Tibial artery (tissue), 4 donors: ENCODE measurements around the gene SH3PXD2B.

ENCODE experiments used
- DNase-seq, 2 donors: peaks; one replicate each; pipeline ENCODE4 v3.0.0-alpha.2; 2019
- H3K27ac ChIP-seq, 2 donors: fragments of 200-600 bp; sonication (generic) in 1 of 2; 1 replicate in 1 of 2; 2 replicates in 1 of 2; pipeline ENCODE4 v1.5.1; 2018 to 2019; ENCODE audit warnings: mild to moderate bottlenecking in 1 of 2
- H3K27me3 ChIP-seq, 2 donors: fragments of 200-600 bp; sonication (generic) in 1 of 2; one replicate each; pipeline versions ENCODE4 v1.5.1 to v1.6.0; 2016 to 2019
- H3K36me3 ChIP-seq, 3 donors: fragments of 200-600 bp; sonication (generic) in 2 of 3; one replicate each; pipeline ENCODE4 v1.5.1; 2016 to 2019; ENCODE audit warnings: mild to moderate bottlenecking in 2 of 3
- H3K4me1 ChIP-seq, 4 donors: fragments of 200-600 bp; sonication (generic) in 2 of 4; 1 replicate in 3 of 4; 2 replicates in 1 of 4; pipeline ENCODE4 v1.5.1; 2016 to 2019
- H3K4me3 ChIP-seq, 2 donors: fragments of 200-600 bp; sonication (generic) in 1 of 2; 1 replicate in 1 of 2; 2 replicates in 1 of 2; pipeline ENCODE4 v1.5.1; 2018 to 2019; ENCODE audit warnings: mild to moderate bottlenecking in 2 of 2
- H3K9me3 ChIP-seq, 3 donors: fragments of 200-600 bp; sonication (generic) in 1 of 3; one replicate each; pipeline ENCODE4 v1.5.1; 2016 to 2019
- intact Hi-C: fragments of 100-400 bp; cut with DNase I; formaldehyde crosslinking; loops from one replicate; pipeline ENCODE4 v1.15.0; 2023; ENCODE audit warnings: low total_unique reads
- TF ChIP-seq, protein P1 (sequence below), 2 experiments: fragments of 200-600 bp in 1 of 2; fragments of 450-650 bp in 1 of 2; IDR thresholded peaks; one replicate each; pipeline ENCODE4 v1.5.1; 2017 to 2019; ENCODE audit warnings: antibody characterized with exemption in 2 of 2, mild to moderate bottlenecking in 1 of 2, moderate library complexity in 1 of 2

The SH3PXD2B gene

DNA sequence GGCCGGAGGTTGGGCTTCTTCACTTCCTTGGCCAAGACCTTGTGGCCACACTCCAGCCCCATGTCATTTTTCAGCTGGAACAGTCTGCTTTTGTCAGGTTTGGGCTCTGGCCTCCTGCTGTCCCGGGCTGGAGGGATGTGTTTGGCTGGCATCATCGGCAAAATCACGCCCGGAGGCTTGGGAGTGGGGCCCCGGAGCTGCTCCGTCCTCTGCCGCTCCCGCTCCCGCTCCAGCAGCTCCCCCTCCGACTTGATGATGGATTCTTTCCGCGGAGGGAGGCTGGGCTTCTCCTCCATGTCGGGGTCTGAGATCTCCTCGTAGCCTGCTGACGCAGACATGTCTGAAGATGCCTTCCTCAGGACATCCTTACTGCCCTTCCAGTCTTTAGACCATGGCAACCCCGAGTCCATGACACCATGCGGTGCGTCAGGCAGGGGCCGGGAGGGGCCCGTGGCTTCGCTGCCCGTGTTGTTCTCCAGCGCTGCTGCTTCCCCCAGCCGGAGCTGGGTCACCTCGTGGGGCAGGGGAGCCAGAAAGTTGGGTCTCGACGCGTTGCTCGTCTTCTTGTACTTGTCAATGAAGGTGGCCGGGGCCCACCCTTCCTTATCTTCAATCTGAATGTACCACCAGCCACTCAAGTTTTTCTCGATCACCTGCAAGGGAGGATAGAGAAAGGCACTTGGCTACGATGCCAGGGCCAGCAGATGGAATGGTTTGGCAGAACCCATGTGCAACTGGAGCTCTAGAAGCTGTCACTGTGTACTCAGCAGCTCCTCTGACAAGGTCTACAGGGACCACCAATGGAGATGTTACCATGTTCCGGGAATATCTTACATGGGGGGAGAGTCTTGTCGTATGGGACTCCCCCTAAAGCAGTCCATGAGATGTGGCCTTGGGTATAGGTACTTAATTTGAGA is 114.8 kb downstream of the SH3PXD2B start:
- no peak for DNase-seq
- peaks cover 43 to 98% (median 80%) of the 10 kb centered on the region in 3 donors for H3K36me3 ChIP-seq
- intact Hi-C loops: no loop called here
- H3K4me3 ChIP-seq: no peak overlapping the region
- TF ChIP-seq, protein P1, sequence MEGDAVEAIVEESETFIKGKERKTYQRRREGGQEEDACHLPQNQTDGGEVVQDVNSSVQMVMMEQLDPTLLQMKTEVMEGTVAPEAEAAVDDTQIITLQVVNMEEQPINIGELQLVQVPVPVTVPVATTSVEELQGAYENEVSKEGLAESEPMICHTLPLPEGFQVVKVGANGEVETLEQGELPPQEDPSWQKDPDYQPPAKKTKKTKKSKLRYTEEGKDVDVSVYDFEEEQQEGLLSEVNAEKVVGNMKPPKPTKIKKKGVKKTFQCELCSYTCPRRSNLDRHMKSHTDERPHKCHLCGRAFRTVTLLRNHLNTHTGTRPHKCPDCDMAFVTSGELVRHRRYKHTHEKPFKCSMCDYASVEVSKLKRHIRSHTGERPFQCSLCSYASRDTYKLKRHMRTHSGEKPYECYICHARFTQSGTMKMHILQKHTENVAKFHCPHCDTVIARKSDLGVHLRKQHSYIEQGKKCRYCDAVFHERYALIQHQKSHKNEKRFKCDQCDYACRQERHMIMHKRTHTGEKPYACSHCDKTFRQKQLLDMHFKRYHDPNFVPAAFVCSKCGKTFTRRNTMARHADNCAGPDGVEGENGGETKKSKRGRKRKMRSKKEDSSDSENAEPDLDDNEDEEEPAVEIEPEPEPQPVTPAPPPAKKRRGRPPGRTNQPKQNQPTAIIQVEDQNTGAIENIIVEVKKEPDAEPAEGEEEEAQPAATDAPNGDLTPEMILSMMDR (IDR thresholded peaks at IDR 0.05): no peak
- H3K4me1 ChIP-seq: no peaks in the 10 kb centered on the region
- H3K27me3 ChIP-seq: no peaks in the 10 kb centered on the region
- no peaks in the 10 kb centered on the region for H3K9me3 ChIP-seq
- no peak overlapping the region for H3K27ac ChIP-seq

GRCh38 chr5:172336676-172337285 is 117.5 kb downstream of the SH3PXD2B start:
- intact Hi-C loops: no loop called here
- TF ChIP-seq, protein P1 (IDR thresholded peaks at IDR 0.05): no peak

GRCh38 chr5:172336264-172336663 is 118.1 kb downstream of the SH3PXD2B start:
- intact Hi-C loops: no loop called here
- Histone ChIP-seq H3K27me3 (no peaks in the 10 kb centered on the region), H3K36me3 (peaks cover 21 to 77% (median 55%) of the 10 kb centered on the region in 3 donors), H3K27ac (no peak overlapping the region), H3K9me3 (no peaks in the 10 kb centered on the region), H3K4me3 (no peak overlapping the region), H3K4me1 (no peaks in the 10 kb centered on the region)
- DNase-seq: no peak
- TF ChIP-seq, protein P1 (IDR thresholded peaks at IDR 0.05): no peak

More at GRCh38 chr5:172336676-172337285, 117.5 kb downstream of the SH3PXD2B start:
- Histone ChIP-seq H3K9me3 (no peaks in the 10 kb centered on the region), H3K4me3 (no peak overlapping the region), H3K4me1 (no peaks in the 10 kb centered on the region), H3K36me3 (peaks cover 24 to 83% (median 61%) of the 10 kb centered on the region in 3 donors), H3K27me3 (no peaks in the 10 kb centered on the region), H3K27ac (no peak overlapping the region)
- no peak for DNase-seq

DNA sequence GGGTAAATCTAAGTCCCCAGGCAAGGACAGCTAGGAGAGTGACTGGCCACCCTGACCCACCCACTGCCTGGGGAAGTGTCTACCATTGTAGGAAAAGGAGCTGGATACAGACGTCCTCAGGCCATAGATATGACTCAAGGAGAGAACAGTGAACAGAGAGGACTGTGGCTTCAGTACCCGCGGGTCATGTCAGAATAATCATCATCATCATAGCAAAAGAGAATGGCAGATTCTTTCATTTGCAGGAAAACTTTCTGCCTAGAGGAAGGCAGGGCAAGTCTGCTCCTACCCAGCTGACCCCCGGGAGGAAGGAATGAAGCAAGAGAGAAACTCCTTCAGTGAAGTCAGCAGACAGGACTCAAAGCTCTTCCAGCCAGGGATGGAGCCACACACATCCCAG is 118.6 kb downstream of the SH3PXD2B start:
- no peaks in the 10 kb centered on the region for H3K4me1 ChIP-seq
- no peaks in the 10 kb centered on the region for H3K27me3 ChIP-seq
- H3K9me3 ChIP-seq: no peaks in the 10 kb centered on the region
- H3K27ac ChIP-seq: no peak overlapping the region
- H3K36me3 ChIP-seq: peaks cover 20 to 72% (median 51%) of the 10 kb centered on the region in 3 donors
- H3K4me3 ChIP-seq: no peak overlapping the region
- TF ChIP-seq, protein P1 (IDR thresholded peaks at IDR 0.05): no peak
- intact Hi-C loops: no loop called here
- DNase-seq: no peak

GRCh38 chr5:172334641-172335040 is 119.7 kb downstream of the SH3PXD2B start:
- no peak for DNase-seq
- Histone ChIP-seq H3K9me3 (no peaks in the 10 kb centered on the region), H3K27me3 (no peaks in the 10 kb centered on the region), H3K36me3 (peaks cover 9 to 61% (median 40%) of the 10 kb centered on the region in 3 donors), H3K4me3 (no peak overlapping the region), H3K27ac (no peak overlapping the region), H3K4me1 (no peaks in the 10 kb centered on the region)
- intact Hi-C loops: no loop called here
- TF ChIP-seq, protein P1 (IDR thresholded peaks at IDR 0.05): no peak
